Mucosa of rectum (tissue), 2 donors: ENCODE results near the gene KCTD7.
"Not testable (repeated sequence)": the region's sequence is repeated elsewhere in the genome, so short reads cannot be mapped to it uniquely, and the experiment has no call there.

Experiments
- H3K27ac ChIP-seq, 2 donors: one replicate each; pipeline ENCODE4 v1.7.0; 2013; ENCODE audit warnings: inconsistent platforms in 2 of 2, low read depth in 2 of 2, low read length in 2 of 2
- H3K27me3 ChIP-seq, 2 donors: one replicate each; pipeline ENCODE4 v1.7.0; 2013; ENCODE audit warnings: low read length in 2 of 2; ENCODE audit not compliant: control insufficient read depth in 2 of 2, insufficient read depth in 2 of 2
- H3K36me3 ChIP-seq, 2 donors: one replicate each; pipeline ENCODE4 v1.7.0; 2013; ENCODE audit warnings: low read length in 2 of 2; ENCODE audit not compliant: control insufficient read depth in 2 of 2, insufficient read depth in 2 of 2
- H3K4me1 ChIP-seq, 2 donors: one replicate each; pipeline ENCODE4 v1.7.0; 2013; ENCODE audit warnings: low read length in 2 of 2, mild to moderate bottlenecking in 1 of 2; ENCODE audit not compliant: control insufficient read depth in 2 of 2, insufficient read depth in 2 of 2
- H3K4me3 ChIP-seq, 2 donors: one replicate each; pipeline ENCODE4 v1.7.0; 2013; ENCODE audit warnings: low read length in 2 of 2
- H3K9ac ChIP-seq, 2 donors: one replicate each; pipeline ENCODE4 v1.7.0; 2013; ENCODE audit warnings: low read length in 2 of 2, low read depth in 1 of 2, mild to moderate bottlenecking in 1 of 2
- H3K9me3 ChIP-seq, 2 donors: one replicate each; pipeline ENCODE4 v1.7.0; 2013; ENCODE audit warnings: low read length in 2 of 2; ENCODE audit not compliant: control insufficient read depth in 2 of 2
- donor health status: healthy.
- donor health status: Normal muscosa, but diverticular disease.

The KCTD7 gene

GRCh38 chr7:66668112-66668511 is 39.4 kb downstream of the KCTD7 start:
- H3K4me1 ChIP-seq: no peaks in the 10 kb centered on the region
- H3K27ac ChIP-seq: no peak overlapping the region
- H3K9me3 ChIP-seq: no peaks in the 10 kb centered on the region
- H3K9ac ChIP-seq: no peak overlapping the region
- H3K36me3 ChIP-seq: peaks cover 0 to 4% of the 10 kb centered on the region in 2 donors
- H3K27me3 ChIP-seq: no peaks in the 10 kb centered on the region
- no peak overlapping the region for H3K4me3 ChIP-seq

DNA sequence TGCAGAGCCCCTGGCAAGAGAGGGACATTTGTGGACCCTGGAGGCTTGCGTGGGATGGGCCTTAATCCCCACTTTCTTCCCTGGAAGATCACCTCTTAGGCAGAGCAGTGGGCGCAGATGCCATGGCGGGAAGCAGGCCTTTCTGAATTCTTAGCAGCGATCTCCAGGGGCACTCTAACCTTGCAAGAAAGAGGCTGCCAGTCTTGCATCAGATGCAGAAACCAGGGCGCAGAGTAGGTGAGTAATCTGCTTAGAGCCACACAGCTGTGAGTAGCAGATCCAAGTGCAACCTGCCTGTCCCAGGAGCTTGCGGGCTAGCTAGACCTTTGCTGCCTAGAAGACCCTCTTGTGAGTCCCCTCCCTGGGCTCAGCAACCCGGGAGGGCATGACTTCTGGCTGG is 40.0 kb downstream of the KCTD7 start:
- H3K36me3 ChIP-seq: peaks cover 0 to 4% of the 10 kb centered on the region in 2 donors
- no peaks in the 10 kb centered on the region for H3K4me1 ChIP-seq
- H3K9ac ChIP-seq: no peak overlapping the region
- no peak overlapping the region for H3K4me3 ChIP-seq
- no peaks in the 10 kb centered on the region for H3K27me3 ChIP-seq
- H3K27ac ChIP-seq: no peak overlapping the region
- no peaks in the 10 kb centered on the region for H3K9me3 ChIP-seq

GRCh38 chr7:66669088-66669487 is 40.4 kb downstream of the KCTD7 start:
- no peaks in the 10 kb centered on the region for H3K27me3 ChIP-seq
- H3K4me1 ChIP-seq: no peaks in the 10 kb centered on the region
- no peak overlapping the region for H3K4me3 ChIP-seq
- H3K36me3 ChIP-seq: peaks cover 0 to 4% of the 10 kb centered on the region in 2 donors
- no peak overlapping the region for H3K9ac ChIP-seq
- no peaks in the 10 kb centered on the region for H3K9me3 ChIP-seq
- no peak overlapping the region for H3K27ac ChIP-seq

- Histone ChIP-seq H3K4me3 (no peak overlapping the region), H3K36me3 (peaks cover 0 to 4% of the 10 kb centered on the region in 2 donors), H3K27ac (no peak overlapping the region), H3K4me1 (no peaks in the 10 kb centered on the region), H3K27me3 (no peaks in the 10 kb centered on the region), H3K9ac (no peak overlapping the region), H3K9me3 (no peaks in the 10 kb centered on the region)
These were observed 40.8 kb downstream of the KCTD7 start for GRCh38 chr7:66669496-66669895.

DNA sequence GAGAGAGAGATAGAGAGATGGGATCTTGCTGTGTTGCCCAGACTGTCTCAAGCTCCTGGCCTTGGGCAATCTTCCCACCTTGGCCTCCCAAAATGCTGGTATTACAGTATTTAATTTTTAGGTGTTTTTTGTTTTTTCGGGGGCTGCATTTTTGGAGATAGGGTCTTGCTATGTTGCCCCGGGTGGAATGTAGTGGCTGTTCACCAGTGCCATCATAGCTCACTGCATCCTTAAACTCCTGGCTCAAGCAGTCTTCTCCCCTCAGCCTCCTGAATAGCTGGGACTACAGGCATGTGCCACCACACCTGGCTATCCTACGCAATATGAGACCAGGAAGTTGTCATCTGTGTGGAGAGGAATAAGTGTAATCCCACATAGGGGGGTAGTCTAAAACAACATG is 42.4 kb downstream of the KCTD7 start:
- H3K9ac ChIP-seq: no peak overlapping the region
- no peak overlapping the region for H3K4me3 ChIP-seq
- H3K27me3 ChIP-seq: no peaks in the 10 kb centered on the region
- H3K4me1 ChIP-seq: no peaks in the 10 kb centered on the region
- H3K36me3 ChIP-seq: peaks cover 0 to 4% of the 10 kb centered on the region in 2 donors
- H3K9me3 ChIP-seq: no peaks in the 10 kb centered on the region
- no peak overlapping the region for H3K27ac ChIP-seq

GRCh38 chr7:66671486-66671885 is 42.8 kb downstream of the KCTD7 start:
- not testable (repeated sequence) for H3K27me3 ChIP-seq, H3K9me3 ChIP-seq, H3K36me3 ChIP-seq, H3K27ac ChIP-seq, H3K9ac ChIP-seq, H3K4me1 ChIP-seq, H3K4me3 ChIP-seq

GRCh38 chr7:66672432-66673123 is 43.9 kb downstream of the KCTD7 start:
- H3K36me3 ChIP-seq, H3K4me1 ChIP-seq, H3K9me3 ChIP-seq, H3K4me3 ChIP-seq, H3K27ac ChIP-seq, H3K27me3 ChIP-seq, H3K9ac ChIP-seq: not testable (repeated sequence)

GRCh38 chr7:66673124-66673640 is 44.5 kb downstream of the KCTD7 start:
- H3K36me3 ChIP-seq, H3K9me3 ChIP-seq, H3K4me3 ChIP-seq, H3K27ac ChIP-seq, H3K4me1 ChIP-seq, H3K9ac ChIP-seq, H3K27me3 ChIP-seq: not testable (repeated sequence)

GRCh38 chr7:66679633-66680244 is 51.1 kb downstream of the KCTD7 start:
- peaks cover 0 to 3% of the 10 kb centered on the region in 2 donors for H3K36me3 ChIP-seq
- no peaks in the 10 kb centered on the region for H3K27me3 ChIP-seq
- no peak overlapping the region for H3K4me3 ChIP-seq
- H3K9ac ChIP-seq: no peak overlapping the region
- H3K27ac ChIP-seq: no peak overlapping the region
- H3K4me1 ChIP-seq: peaks cover 8 to 9% of the 10 kb centered on the region in 2 donors
- no peaks in the 10 kb centered on the region for H3K9me3 ChIP-seq

- H3K4me3 ChIP-seq: peak overlapping the region; percentile 90 to 94
- peaks cover 9 to 12% of the 10 kb centered on the region in 2 donors for H3K4me1 ChIP-seq
- H3K36me3 ChIP-seq: peaks cover 0 to 3% of the 10 kb centered on the region in 2 donors
- peak overlapping the region; percentile 97 to 98 for H3K27ac ChIP-seq
- H3K9ac ChIP-seq: peak overlapping the region; percentile 97 to 98
- H3K27me3 ChIP-seq: no peaks in the 10 kb centered on the region
- no peaks in the 10 kb centered on the region for H3K9me3 ChIP-seq
These were observed 53.0 kb downstream of the KCTD7 start for GRCh38 chr7:66681491-66682349.
